Measurements from ENCODE around the gene SLC30A3.
A peak's percentile ranks its signal among the peaks of the same experiment; 100 is the strongest.

SLC30A3 gene

GRCh38 chr2:27233341-27233740, 29.5 kb downstream of the SLC30A3 start:
- DNase-seq (ENCODE audit: low read depth), result no peak

GRCh38 chr2:27231921-27232320, 30.9 kb downstream of the SLC30A3 start:
- DNase-seq (ENCODE audit: low read depth), result no peak

- no peak for DNase-seq (ENCODE audit: low read depth)
Observed at GRCh38 chr2:27227501-27227900, 35.3 kb downstream of the SLC30A3 start.

- no peak for DNase-seq (ENCODE audit: low read depth)
Observed at GRCh38 chr2:27225526-27225925, 37.3 kb downstream of the SLC30A3 start.

GRCh38 chr2:27223416-27223815, 39.4 kb downstream of the SLC30A3 start:
- no peak for DNase-seq (ENCODE audit: low read depth)

- DNase-seq (ENCODE audit: low read depth), result no peak
Observed at GRCh38 chr2:27222407-27222806, 40.4 kb downstream of the SLC30A3 start.

GRCh38 chr2:27221166-27221565, 41.7 kb downstream of the SLC30A3 start:
- DNase-seq (ENCODE audit: low read depth), result no peak

- no peak for DNase-seq (ENCODE audit: low read depth)
Observed at GRCh38 chr2:27220091-27220490, 42.8 kb downstream of the SLC30A3 start.

- no peak for DNase-seq (ENCODE audit: low read depth)
Observed at GRCh38 chr2:27219091-27219490, 43.8 kb downstream of the SLC30A3 start.

GRCh38 chr2:27218614-27219013, 44.2 kb downstream of the SLC30A3 start:
- no peak for DNase-seq (ENCODE audit: low read depth)

GRCh38 chr2:27217173-27218121, 45.4 kb downstream of the SLC30A3 start, which contains the start of gene CAD:
Gene CAD, plus strand, starts transcription at chr2:27217369. Its CDS starts 183 bp downstream, at chr2:27217552.
- DNase-seq (ENCODE audit: low read depth), result peak; percentile 79

GRCh38 chr2:27216416-27217137, 46.3 kb downstream of the SLC30A3 start:
- DNase-seq (ENCODE audit: low read depth), result no peak

- no peak for DNase-seq (ENCODE audit: low read depth)
Observed at GRCh38 chr2:27214941-27215340, 47.9 kb downstream of the SLC30A3 start.

GRCh38 chr2:27212626-27213471, 50.0 kb downstream of the SLC30A3 start:
- DNase-seq (ENCODE audit: low read depth), result peak; percentile 12

- DNase-seq (ENCODE audit: low read depth), result peak; percentile 80
Observed at GRCh38 chr2:27211943-27212625, 50.8 kb downstream of the SLC30A3 start, which contains the start of the genes ATRAID and SLC5A6. Gene ATRAID, plus strand, starts transcription at chr2:27212041. Its CDS starts 328 bp downstream, at chr2:27212369. Gene SLC5A6, minus strand, starts transcription at chr2:27212268. Its CDS starts 4,618 bp downstream, at chr2:27207650.

- DNase-seq (ENCODE audit: low read depth), result no peak
Observed at GRCh38 chr2:27211241-27211942, 51.5 kb downstream of the SLC30A3 start.

- no peak for DNase-seq (ENCODE audit: low read depth)
Observed at GRCh38 chr2:27209621-27210401, 53.0 kb downstream of the SLC30A3 start.

- no peak for DNase-seq (ENCODE audit: low read depth)
Observed at GRCh38 chr2:27208486-27209050, 54.3 kb downstream of the SLC30A3 start.

GRCh38 chr2:27206346-27206745, 56.5 kb downstream of the SLC30A3 start:
- DNase-seq (ENCODE audit: low read depth), result no peak

Data from activated gamma-delta T cell treated with anti-CD3 and anti-CD28 coated beads, Interleukin-2, amount 50 U/mL, for 16 hours (primary cell).